Measurements from ENCODE around the gene TRPM5.
A peak's percentile ranks its signal among the peaks of the same experiment; 100 is the strongest.

TRPM5 gene

GRCh38 chr11:2406451-2406850, 37.9 kb downstream of the TRPM5 start:
- DNase-seq (ENCODE audit: low read depth in 2 of 2), result no peak

GRCh38 chr11:2404735-2405196, 39.5 kb downstream of the TRPM5 start:
- DNase-seq (ENCODE audit: low read depth in 2 of 2), result no peak

- DNase-seq (ENCODE audit: low read depth in 2 of 2), result no peak
Observed at GRCh38 chr11:2402890-2403645, 41.2 kb downstream of the TRPM5 start.

GRCh38 chr11:2402106-2402505, 42.2 kb downstream of the TRPM5 start:
- no peak for DNase-seq (ENCODE audit: low read depth in 2 of 2)

GRCh38 chr11:2401436-2401984, 42.8 kb downstream of the TRPM5 start:
- DNase-seq (ENCODE audit: low read depth in 2 of 2), result no peak

- DNase-seq (ENCODE audit: low read depth in 2 of 2), result no peak
Observed at GRCh38 chr11:2400762-2401435, 43.4 kb downstream of the TRPM5 start.

- DNase-seq (ENCODE audit: low read depth in 2 of 2), result peak; percentile 100
Observed at GRCh38 chr11:2400069-2400761, 44.1 kb downstream of the TRPM5 start, which contains the start of gene TSSC4. Gene TSSC4, plus strand, starts transcription at chr11:2400750. Its CDS starts 1,884 bp downstream, at chr11:2402634.

GRCh38 chr11:2399488-2400068, 44.7 kb downstream of the TRPM5 start:
- DNase-seq (ENCODE audit: low read depth in 2 of 2), result no peak

- no peak for DNase-seq (ENCODE audit: low read depth in 2 of 2)
Observed at GRCh38 chr11:2398664-2399355, 45.5 kb downstream of the TRPM5 start.

- DNase-seq (ENCODE audit: low read depth in 2 of 2), result no peak
Observed at GRCh38 chr11:2397005-2397404, 47.3 kb downstream of the TRPM5 start.

- DNase-seq (ENCODE audit: low read depth in 2 of 2), result no peak
Observed at GRCh38 chr11:2396471-2396870, 47.8 kb downstream of the TRPM5 start.

- no peak for DNase-seq (ENCODE audit: low read depth in 2 of 2)
Observed at GRCh38 chr11:2395856-2396255, 48.5 kb downstream of the TRPM5 start.

GRCh38 chr11:2395211-2395730, 49.0 kb downstream of the TRPM5 start:
- DNase-seq (ENCODE audit: low read depth in 2 of 2), result no peak

- no peak for DNase-seq (ENCODE audit: low read depth in 2 of 2)
Observed at GRCh38 chr11:2394818-2395105, 49.6 kb downstream of the TRPM5 start.

Data from fibroblast of skin of left biceps (primary cell).